Measurements from ENCODE around the gene CHCHD10.

DNA sequence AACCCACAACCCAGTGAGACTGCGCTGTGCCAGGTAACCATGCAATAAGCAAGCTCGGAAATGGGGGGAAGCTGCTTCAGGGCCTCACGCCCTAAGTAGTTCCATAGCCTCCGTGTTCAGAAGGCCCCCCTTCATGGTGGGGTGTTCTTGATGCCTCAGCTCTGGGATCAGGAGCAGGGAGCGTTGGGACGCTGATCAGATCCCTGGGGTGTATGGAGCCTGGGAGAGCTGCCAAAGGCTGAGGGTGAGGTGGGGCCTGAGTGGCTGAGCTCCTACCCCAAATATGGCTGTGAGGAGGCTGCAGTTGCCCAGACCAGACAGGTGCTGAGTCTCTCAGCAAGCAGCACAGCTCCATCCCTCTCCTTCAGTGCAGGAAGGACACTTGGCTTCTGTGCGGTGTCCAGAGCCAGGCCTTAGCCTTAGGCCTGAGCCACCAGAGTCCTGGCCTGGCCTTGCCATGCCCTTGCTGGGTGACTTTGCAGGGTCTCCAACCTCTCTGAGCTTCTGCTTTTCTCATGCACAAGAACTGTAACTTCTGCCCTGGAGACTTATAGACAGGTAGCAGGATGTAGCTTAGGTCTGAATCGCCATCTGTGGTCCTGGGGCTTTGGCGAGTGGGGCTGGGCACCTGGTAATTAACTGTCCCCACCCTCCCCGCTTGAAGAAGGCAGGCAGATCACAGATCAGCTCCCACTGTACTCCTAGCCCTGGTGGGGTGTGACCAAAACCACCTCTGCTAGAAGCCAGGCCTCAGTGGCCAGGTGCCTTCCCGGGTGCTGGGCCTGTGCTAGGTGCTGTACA, 10.2 kb upstream of the CHCHD10 start:
- no peak for TF ChIP-seq CTCF (IDR thresholded peaks at IDR 0.05)
- TF ChIP-seq POLR2A (IDR thresholded peaks at IDR 0.05), result no peak

Measured in Peyer's patch (tissue), 4 donors.